Stimulated activated CD4-positive, alpha-beta T cell treated with anti-CD3 and anti-CD28 coated beads, Interleukin-15, amount 100 ng/mL, for 1 hour (primary cell): ENCODE data around the gene SLC26A11.
"Not testable (repeated sequence)": the region's sequence is repeated elsewhere in the genome, so short reads cannot be mapped to it uniquely, and the experiment has no call there.

Experiments used
- DNase-seq, 2 donors: peaks; one replicate each; pipeline ENCODE4 v3.0.0-alpha.2; 2020; ENCODE audit warnings: low read depth in 1 of 2, low spot score in 1 of 2

Gene SLC26A11

DNA sequence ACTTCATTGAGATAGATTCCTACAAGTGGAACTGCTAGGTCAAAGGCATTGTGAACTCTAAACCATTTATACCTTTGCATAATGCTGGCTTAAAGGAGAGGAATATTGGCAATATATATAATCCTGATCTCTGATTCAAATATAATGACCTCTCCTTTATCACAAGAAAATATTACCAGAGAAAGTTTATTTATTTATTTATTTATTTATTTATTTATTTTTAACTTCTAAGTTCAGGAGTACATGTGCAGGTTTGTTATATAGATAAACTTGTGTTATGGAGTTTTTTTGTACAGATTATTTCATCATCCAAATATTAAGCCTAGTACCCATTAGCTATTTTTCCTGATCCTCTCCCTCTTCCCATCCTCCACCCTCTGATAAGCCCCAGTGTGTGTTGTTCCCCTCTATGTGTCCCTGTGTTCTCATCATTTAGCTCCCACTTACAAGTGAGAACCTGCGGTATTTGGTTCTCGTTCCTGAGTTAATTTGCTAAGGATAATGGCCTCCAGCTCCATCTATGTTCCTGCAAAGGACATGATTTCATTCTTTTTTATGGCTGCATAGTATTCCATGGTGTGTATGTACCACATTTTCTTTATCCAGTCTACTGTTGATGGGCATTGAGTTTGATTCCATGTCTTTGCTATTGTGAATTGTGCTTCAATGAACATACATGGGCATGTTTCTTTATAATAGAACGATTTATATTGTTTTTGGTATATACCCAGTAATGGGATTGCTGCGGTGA is 79.3 kb downstream of the SLC26A11 start:
- DNase-seq, result not testable (repeated sequence)

GRCh38 chr17:80300756-80301155 is 80.5 kb downstream of the SLC26A11 start:
- DNase-seq, result not testable (repeated sequence)
